ENCODE data around the gene GNG13.

GNG13 gene

DNA sequence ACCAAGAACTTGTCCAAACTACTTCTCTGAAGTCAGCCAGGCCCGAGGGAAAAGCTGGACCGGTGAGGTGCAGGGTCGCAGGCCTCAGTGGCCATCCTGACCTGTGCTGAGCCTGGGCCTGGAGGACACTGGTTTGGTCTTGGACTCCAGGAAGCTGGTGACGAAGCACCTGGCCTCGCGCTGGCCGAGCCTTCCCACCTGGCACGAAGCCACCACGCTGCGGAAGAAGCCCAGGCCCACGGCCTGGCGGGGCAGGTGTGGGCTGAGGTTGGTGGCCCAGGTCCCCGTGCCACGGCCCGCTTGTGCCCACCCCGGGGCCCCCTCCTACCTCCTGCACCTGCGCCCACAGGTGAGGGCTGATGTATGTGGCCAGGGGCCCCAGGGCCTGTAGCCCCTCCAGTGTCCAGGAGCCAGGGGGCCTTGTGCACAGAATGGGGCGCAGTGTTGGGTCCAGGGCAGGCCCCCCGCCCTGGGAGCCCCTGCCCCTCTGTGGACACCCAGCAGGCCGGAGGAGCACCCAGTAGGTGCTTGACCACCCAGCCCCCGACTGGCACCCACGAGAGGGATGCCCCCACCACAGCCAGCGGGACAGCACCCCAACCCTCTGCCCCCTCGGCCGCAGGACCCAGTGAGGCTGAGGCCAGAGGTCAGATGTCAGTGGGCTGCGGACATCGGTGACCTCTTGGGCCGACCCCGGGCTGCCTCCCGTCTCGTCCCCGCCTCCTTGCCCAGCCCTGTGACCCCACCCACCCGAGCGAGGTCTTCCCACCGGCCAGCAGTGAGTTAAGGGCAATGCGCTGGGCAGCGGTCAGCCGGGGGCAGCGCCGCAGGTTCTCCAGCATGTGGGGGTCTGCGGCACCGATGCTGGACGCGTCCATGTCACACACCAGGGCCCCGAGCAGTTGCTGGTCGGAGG is 26.2 kb downstream of the GNG13 start:
- Histone ChIP-seq H3K27me3 (ENCODE audit: insufficient read depth, low read length) (peaks cover 4% of the 10 kb centered on the region), H3K9ac (ENCODE audit: low read depth, low read length) (no peak overlapping the region), H3K27ac (ENCODE audit: low read depth, low read length) (no peak overlapping the region), H3K4me3 (ENCODE audit: low read length) (no peak overlapping the region), H3K4me1 (ENCODE audit: insufficient read depth, low read length) (no peaks in the 10 kb centered on the region), H3K9me3 (ENCODE audit: insufficient read depth, low read depth, low read length) (no peaks in the 10 kb centered on the region), H3K36me3 (ENCODE audit: insufficient read depth, low read length) (no peaks in the 10 kb centered on the region)
- WGBS = 93% methylated on average over 46 of the region's 46 CpGs

DNA sequence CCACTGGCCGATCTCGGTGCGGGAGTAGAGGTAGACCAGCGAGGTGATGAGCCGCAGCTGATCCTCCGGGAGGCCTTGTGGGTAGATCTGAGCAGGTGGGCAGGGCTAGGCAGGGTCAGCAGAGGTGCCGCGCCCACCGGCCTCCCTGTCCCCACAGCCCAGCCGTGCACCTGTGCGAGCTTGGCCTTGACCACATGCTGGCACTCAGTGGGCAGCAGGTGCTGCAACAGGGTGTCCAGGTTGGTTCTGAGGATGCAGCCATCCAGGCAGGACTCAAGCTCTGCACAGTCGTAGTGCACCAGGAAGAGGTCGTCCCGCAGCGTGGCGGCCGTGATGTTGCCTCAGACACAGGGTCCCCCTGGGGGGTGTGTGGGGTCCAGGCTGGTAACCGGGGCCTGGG is 27.6 kb downstream of the GNG13 start:
- H3K27me3 ChIP-seq (ENCODE audit: insufficient read depth, low read length) = peaks cover 3% of the 10 kb centered on the region
- WGBS = 94% methylated on average over 18 of the region's 18 CpGs
- no peaks in the 10 kb centered on the region for H3K4me1 ChIP-seq (ENCODE audit: insufficient read depth, low read length)

GRCh38 chr16:770411-770810 is 30.1 kb downstream of the GNG13 start:
- no peaks in the 10 kb centered on the region for H3K27me3 ChIP-seq (ENCODE audit: insufficient read depth, low read length)
- no peaks in the 10 kb centered on the region for H3K36me3 ChIP-seq (ENCODE audit: insufficient read depth, low read length)
- H3K27ac ChIP-seq (ENCODE audit: low read depth, low read length) = no peak overlapping the region
- H3K9me3 ChIP-seq (ENCODE audit: insufficient read depth, low read depth, low read length) = no peaks in the 10 kb centered on the region
- WGBS = 83% methylated on average over 7 of the region's 13 CpGs
- no peak overlapping the region for H3K4me3 ChIP-seq (ENCODE audit: low read length)
- H3K4me1 ChIP-seq (ENCODE audit: insufficient read depth, low read length) = no peaks in the 10 kb centered on the region
- H3K9ac ChIP-seq (ENCODE audit: low read depth, low read length) = no peak overlapping the region

More for the DNA sequence above, 27.6 kb downstream of the GNG13 start:
- Histone ChIP-seq H3K9ac (ENCODE audit: low read depth, low read length) (no peak overlapping the region), H3K36me3 (ENCODE audit: insufficient read depth, low read length) (no peaks in the 10 kb centered on the region), H3K4me3 (ENCODE audit: low read length) (no peak overlapping the region), H3K27ac (ENCODE audit: low read depth, low read length) (no peak overlapping the region), H3K9me3 (ENCODE audit: insufficient read depth, low read depth, low read length) (no peaks in the 10 kb centered on the region)

GRCh38 chr16:769934-770333 is 30.6 kb downstream of the GNG13 start:
- Histone ChIP-seq H3K36me3 (ENCODE audit: insufficient read depth, low read length) (no peaks in the 10 kb centered on the region), H3K27ac (ENCODE audit: low read depth, low read length) (no peak overlapping the region), H3K4me3 (ENCODE audit: low read length) (no peak overlapping the region), H3K4me1 (ENCODE audit: insufficient read depth, low read length) (no peaks in the 10 kb centered on the region), H3K9ac (ENCODE audit: low read depth, low read length) (no peak overlapping the region), H3K27me3 (ENCODE audit: insufficient read depth, low read length) (no peaks in the 10 kb centered on the region), H3K9me3 (ENCODE audit: insufficient read depth, low read depth, low read length) (no peaks in the 10 kb centered on the region)
- WGBS = 92% methylated on average over 19 of the region's 19 CpGs

DNA sequence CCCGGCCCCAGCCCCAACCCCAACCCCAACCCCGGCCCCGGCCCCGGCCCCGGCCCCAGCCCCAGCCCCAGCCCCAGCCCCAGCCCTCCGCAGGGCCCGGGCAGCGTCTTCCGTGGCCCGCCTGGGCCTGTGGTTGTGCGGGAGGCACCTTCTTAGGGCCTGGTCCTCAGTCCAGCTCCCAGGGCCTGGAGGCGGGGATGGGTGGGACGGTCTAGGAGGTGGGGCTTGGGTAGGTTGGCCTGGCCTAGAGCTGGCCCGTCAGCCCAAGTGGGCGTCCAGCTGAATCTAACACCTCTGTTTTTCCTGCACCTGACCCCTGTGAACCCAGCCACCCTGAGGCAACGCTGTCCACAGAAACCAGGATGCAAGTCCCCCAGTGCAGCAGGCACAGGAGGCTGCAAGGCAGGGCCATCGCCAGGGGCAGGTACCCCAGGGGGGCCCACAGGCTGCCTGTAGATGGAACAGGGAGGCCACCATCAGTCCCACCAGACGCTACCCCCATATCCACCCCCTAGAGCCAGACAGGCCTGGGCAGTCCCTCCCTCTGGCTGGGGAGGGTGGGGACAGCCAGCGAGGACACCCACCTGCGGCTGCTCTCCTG is 31.2 kb downstream of the GNG13 start:
- WGBS = 93% methylated on average over 15 of the region's 20 CpGs
- Histone ChIP-seq H3K4me1 (ENCODE audit: insufficient read depth, low read length) (no peaks in the 10 kb centered on the region), H3K27ac (ENCODE audit: low read depth, low read length) (no peak overlapping the region), H3K36me3 (ENCODE audit: insufficient read depth, low read length) (no peaks in the 10 kb centered on the region), H3K4me3 (ENCODE audit: low read length) (no peak overlapping the region), H3K9ac (ENCODE audit: low read depth, low read length) (no peak overlapping the region), H3K27me3 (ENCODE audit: insufficient read depth, low read length) (no peaks in the 10 kb centered on the region), H3K9me3 (ENCODE audit: insufficient read depth, low read depth, low read length) (no peaks in the 10 kb centered on the region)

DNA sequence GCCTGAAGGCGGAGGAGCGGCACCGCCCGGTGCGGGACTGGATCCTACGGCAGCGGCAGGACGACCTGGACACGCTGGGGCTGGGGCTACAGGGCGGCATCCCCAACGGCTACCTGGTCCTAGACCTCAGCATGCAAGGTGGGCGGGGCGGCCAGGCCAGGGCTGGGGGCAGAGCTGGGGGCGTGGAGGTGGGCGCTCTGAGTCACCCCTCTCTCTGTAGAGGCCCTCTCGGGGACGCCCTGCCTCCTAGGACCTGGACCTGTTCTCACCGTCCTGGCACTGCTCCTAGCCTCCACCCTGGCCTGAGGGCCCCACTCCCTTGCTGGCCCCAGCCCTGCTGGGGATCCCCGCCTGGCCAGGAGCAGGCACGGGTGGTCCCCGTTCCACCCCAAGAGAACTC is 32.1 kb downstream of the GNG13 start:
- no peaks in the 10 kb centered on the region for H3K27me3 ChIP-seq (ENCODE audit: insufficient read depth, low read length)
- WGBS = 91% methylated on average over 21 of the region's 21 CpGs
- no peak overlapping the region for H3K9ac ChIP-seq (ENCODE audit: low read depth, low read length)
- no peaks in the 10 kb centered on the region for H3K9me3 ChIP-seq (ENCODE audit: insufficient read depth, low read depth, low read length)
- H3K27ac ChIP-seq (ENCODE audit: low read depth, low read length) = no peak overlapping the region
- H3K4me3 ChIP-seq (ENCODE audit: low read length) = no peak overlapping the region
- H3K36me3 ChIP-seq (ENCODE audit: insufficient read depth, low read length) = no peaks in the 10 kb centered on the region
- H3K4me1 ChIP-seq (ENCODE audit: insufficient read depth, low read length) = no peaks in the 10 kb centered on the region

DNA sequence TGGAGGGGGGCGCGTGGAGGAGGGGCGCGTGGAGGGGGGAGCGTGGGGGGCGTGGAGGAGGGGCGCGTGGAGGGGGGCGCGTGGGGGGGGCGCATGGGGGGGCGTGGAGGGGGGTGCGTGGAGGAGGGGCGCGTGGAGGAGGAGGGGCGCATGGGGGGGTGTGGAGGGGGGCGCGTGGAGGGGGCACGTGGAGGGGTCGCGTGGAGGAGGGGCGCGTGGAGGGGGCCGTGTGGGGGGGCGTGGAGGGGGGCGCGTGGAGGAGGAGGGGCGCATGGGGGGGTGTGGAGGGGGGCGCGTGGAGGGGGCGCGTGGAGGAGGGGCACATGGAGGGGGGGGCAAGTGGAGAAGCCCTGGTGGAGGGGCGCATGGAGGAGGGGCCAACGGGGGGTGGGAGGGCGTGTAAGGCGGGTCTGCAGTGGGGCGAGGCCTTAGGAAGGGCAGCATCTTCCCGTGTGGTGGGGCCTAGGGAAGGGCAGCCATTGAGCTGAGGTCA is 32.7 kb downstream of the GNG13 start:
- WGBS = 76% methylated on average over 6 of the region's 38 CpGs
- Histone ChIP-seq H3K27ac (ENCODE audit: low read depth, low read length) (no peak overlapping the region), H3K9me3 (ENCODE audit: insufficient read depth, low read depth, low read length) (no peaks in the 10 kb centered on the region), H3K4me1 (ENCODE audit: insufficient read depth, low read length) (no peaks in the 10 kb centered on the region), H3K9ac (ENCODE audit: low read depth, low read length) (no peak overlapping the region), H3K4me3 (ENCODE audit: low read length) (no peak overlapping the region), H3K27me3 (ENCODE audit: insufficient read depth, low read length) (no peaks in the 10 kb centered on the region), H3K36me3 (ENCODE audit: insufficient read depth, low read length) (no peaks in the 10 kb centered on the region)

GRCh38 chr16:766820-767640 is 33.5 kb downstream of the GNG13 start:
- Histone ChIP-seq H3K4me1 (ENCODE audit: insufficient read depth, low read length) (no peaks in the 10 kb centered on the region), H3K27ac (ENCODE audit: low read depth, low read length) (no peak overlapping the region), H3K9me3 (ENCODE audit: insufficient read depth, low read depth, low read length) (no peaks in the 10 kb centered on the region), H3K27me3 (ENCODE audit: insufficient read depth, low read length) (no peaks in the 10 kb centered on the region), H3K36me3 (ENCODE audit: insufficient read depth, low read length) (no peaks in the 10 kb centered on the region), H3K4me3 (ENCODE audit: low read length) (no peak overlapping the region), H3K9ac (ENCODE audit: low read depth, low read length) (no peak overlapping the region)
- 88% methylated on average over 34 of the region's 48 CpGs for WGBS

DNA sequence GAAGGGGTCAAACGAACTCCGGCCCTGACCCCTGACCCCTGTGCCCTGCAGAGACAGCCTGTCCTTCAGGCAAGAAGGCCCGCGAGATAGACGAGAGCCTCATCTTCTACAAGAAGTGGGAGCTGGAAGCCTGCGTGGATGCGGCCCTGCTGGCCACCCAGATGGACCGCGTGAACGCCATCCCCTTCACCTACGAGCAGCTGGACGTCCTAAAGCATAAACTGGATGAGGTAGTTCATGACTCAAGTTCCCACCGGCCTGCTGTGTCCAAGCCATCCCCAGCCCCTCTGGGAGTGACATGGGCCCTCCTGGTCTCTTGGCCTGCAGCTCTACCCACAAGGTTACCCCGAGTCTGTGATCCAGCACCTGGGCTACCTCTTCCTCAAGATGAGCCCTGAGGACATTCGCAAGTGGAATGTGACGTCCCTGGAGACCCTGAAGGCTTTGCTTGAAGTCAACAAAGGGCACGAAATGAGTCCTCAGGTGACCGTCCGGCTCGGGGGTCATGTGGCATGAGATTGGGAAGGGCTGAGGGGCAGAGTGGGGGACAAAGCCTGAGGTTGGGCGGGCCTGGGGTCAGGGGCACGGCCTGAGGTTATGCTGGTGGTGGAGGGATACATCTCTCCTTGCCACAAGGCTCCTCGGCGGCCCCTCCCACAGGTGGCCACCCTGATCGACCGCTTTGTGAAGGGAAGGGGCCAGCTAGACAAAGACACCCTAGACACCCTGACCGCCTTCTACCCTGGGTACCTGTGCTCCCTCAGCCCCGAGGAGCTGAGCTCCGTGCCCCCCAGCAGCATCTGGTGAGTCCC is 34.3 kb downstream of the GNG13 start:
- Histone ChIP-seq H3K27me3 (ENCODE audit: insufficient read depth, low read length) (no peaks in the 10 kb centered on the region), H3K36me3 (ENCODE audit: insufficient read depth, low read length) (no peaks in the 10 kb centered on the region), H3K4me3 (ENCODE audit: low read length) (no peak overlapping the region), H3K9ac (ENCODE audit: low read depth, low read length) (no peak overlapping the region), H3K4me1 (ENCODE audit: insufficient read depth, low read length) (no peaks in the 10 kb centered on the region), H3K9me3 (ENCODE audit: insufficient read depth, low read depth, low read length) (no peaks in the 10 kb centered on the region), H3K27ac (ENCODE audit: low read depth, low read length) (no peak overlapping the region)
- 94% methylated on average over 28 of the region's 29 CpGs for whole genome bisulfite sequencing

GRCh38 chr16:765488-765865 is 35.1 kb downstream of the GNG13 start:
- no peaks in the 10 kb centered on the region for H3K4me1 ChIP-seq (ENCODE audit: insufficient read depth, low read length)
- WGBS = 95% methylated on average over 29 of the region's 29 CpGs
- no peaks in the 10 kb centered on the region for H3K27me3 ChIP-seq (ENCODE audit: insufficient read depth, low read length)
- no peaks in the 10 kb centered on the region for H3K36me3 ChIP-seq (ENCODE audit: insufficient read depth, low read length)
- no peak overlapping the region for H3K27ac ChIP-seq (ENCODE audit: low read depth, low read length)
- H3K4me3 ChIP-seq (ENCODE audit: low read length) = no peak overlapping the region
- H3K9me3 ChIP-seq (ENCODE audit: insufficient read depth, low read depth, low read length) = no peaks in the 10 kb centered on the region
- H3K9ac ChIP-seq (ENCODE audit: low read depth, low read length) = no peak overlapping the region

Measured in HUES64 (cell line).